HG03039 (cell line): ENCODE results near the gene ARPP21.

Experiments
- ATAC-seq: cut with Tn5 transposase; IDR thresholded peaks from one replicate; pipeline ENCODE4 v1.9.1; 2021; ENCODE audit warnings: mild to moderate bottlenecking, moderate library complexity; ENCODE audit not compliant: unreplicated experiment

ARPP21 gene

DNA sequence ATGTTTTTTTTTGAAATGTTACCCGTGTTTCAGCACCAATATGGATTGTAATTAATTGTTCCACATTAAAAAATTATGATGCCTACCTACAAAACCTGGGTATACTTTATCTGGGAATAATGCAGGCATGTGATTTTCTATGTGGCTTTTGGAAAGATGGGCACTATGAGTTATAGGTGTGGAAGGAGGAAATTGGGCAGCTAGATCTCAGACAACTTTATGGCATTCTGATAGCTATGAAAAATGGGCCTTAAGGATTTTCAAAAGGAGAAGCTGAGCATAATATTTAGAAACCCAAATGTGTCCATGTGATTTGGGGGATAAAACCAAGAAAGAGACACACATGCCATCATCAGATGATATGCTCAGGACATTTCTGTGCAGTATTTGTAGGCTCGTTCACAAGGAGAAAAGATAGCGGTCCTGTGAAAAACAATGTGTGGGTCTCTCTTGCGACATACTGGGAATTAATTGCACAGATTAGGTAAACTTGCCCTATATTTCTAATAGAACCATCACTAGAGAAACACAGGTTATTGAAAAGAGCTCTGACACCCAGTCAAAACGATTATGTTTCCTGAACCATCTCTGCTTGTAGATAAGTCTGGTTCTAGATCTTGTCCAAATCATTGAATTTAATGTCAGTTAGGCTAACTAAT is 35.3 kb downstream of the ARPP21 start:
- ATAC-seq: no peak

DNA sequence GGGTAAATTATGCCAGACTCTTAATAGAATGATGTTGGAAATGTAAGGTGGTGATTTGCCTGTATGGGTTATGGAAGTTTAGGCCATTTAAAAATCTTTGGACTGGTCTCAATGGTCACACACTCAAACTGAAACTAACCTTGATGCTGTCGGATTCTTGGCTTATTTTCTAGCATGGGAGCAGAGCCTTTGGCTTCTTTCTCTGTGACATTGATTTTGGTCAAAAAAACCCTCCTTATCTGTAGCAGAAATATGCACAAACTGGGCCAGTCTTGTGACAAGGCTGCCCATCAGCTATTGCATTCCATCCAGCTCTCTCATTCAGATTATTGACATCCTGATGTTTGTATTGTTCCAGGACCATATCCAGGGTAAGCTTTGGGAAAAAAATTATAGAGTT is 35.9 kb downstream of the ARPP21 start:
- ATAC-seq: no peak

DNA sequence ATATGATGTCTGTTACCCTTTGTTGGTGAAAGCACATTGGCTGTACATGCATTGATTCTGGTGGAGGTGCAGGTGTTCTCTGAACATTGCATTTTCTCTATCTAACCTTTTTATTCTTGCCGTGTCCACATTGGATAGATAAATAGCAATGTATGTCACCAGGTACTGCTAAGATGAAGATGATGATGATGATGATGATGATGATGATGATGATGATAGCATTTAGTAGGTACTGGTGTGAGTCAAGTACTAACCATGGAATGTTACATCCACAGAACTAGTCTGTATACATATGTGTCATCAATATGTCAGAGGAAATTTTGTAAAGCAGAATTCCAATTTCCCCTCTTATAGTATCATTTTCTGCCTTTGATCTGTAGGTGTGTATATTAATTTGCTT is 36.3 kb downstream of the ARPP21 start:
- no peak for ATAC-seq

- no peak for ATAC-seq
Observed at GRCh38 chr3:35677797-35678196, 38.5 kb downstream of the ARPP21 start.

DNA sequence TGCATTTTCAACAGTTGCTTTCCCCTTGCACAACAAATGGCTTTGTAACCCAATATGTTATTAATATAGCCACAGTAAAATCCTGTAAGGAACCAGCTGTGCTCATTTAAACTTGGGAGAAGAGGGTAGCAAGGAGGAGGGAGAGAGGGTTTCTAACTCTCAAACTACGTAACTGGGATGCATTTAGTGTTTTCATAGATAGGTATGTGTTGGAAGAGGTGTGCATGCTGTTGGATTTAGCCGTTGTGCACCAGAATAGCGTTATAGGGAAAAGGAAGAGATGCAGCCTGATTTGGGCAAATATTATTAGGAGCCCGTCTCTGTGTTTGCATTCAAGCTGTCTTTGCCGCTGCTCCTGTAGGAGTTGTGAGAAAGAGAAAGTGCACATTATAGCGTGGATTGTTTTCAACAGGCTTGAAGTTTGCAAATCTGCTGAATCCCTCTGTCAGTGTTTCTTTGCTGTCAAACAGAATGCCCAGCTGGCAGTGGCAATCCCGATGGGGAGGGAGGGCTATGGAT is 39.4 kb downstream of the ARPP21 start:
- ATAC-seq: no peak

GRCh38 chr3:35679409-35680080 is 40.2 kb downstream of the ARPP21 start:
- ATAC-seq: no peak

DNA sequence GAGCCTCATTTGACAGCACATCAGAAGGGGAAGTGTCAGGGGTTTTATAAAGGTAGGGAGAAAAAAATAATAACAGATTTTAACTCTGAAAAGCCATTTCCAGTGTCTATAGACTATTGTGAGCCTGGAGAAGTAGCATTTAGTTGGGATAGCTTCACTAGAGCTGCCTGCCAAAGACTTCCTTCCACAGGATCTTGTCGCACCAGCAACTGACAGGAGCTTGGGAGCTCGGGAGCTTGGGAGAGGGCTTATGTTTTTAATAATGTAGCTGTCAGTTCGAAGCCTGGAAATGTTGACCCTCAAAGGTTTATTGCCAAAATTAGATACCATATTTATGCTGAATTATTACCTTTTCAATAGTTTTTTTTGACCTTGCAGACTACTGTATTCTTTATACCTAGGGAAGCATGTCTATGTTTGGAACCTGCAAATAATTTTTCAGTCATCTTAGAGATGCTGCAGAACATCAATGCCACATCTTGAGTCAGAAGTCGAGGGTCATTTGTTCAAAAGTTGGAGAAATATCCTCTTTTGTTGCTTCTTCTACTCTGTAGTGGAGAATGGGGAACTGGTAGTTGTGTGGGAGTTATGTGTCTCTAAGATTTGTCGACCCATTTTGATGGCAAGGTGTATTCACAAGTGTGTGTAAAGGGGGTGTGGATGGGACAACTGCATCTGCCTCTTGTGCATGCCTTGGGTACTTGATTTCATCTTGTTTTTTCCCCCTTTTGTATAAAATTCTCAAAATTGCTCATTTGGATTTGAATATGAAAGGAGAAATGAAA is 41.7 kb downstream of the ARPP21 start:
- ATAC-seq: no peak

DNA sequence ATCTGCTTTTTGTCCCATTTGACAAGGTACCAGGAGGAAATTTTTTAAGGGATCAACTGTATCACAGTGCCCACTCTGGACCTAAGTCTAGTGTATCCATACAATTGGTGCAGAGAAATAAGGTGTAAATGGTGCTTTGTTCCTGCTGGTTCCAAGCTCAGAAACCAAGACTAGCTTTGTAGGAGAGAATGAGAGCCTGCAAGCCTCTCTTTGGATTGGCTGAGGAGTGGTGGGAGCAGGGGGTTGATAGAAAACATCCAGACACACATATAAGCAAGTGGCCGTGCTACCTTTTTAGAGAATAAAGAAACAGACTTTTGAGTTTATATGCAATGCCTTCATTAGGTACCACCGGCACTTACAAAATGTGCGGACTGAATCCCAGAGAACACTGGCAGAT is 45.8 kb downstream of the ARPP21 start:
- no peak for ATAC-seq

- ATAC-seq: no peak
Observed at GRCh38 chr3:35688826-35689225, 49.5 kb downstream of the ARPP21 start.

- ATAC-seq: no peak
Observed at GRCh38 chr3:35690271-35690670, 50.9 kb downstream of the ARPP21 start.

DNA sequence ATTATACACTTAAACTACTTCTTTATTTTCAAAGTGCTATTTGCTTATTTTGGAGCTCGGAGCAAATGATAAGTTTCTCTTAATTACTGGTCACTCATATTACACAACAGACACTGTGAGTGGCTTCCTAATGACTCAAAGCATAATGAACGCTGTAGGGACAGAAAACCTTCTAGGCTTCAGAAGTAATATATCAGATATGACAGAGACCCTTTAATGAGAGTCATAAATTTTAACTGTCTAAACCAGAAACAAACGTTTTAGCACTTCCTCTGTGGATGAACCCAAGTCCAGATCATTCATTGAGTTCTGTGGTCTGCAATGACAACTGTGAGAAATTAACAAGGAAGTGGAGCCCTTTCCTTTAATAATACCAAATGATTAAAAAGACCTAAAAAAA is 66.6 kb downstream of the ARPP21 start:
- no peak for ATAC-seq

DNA sequence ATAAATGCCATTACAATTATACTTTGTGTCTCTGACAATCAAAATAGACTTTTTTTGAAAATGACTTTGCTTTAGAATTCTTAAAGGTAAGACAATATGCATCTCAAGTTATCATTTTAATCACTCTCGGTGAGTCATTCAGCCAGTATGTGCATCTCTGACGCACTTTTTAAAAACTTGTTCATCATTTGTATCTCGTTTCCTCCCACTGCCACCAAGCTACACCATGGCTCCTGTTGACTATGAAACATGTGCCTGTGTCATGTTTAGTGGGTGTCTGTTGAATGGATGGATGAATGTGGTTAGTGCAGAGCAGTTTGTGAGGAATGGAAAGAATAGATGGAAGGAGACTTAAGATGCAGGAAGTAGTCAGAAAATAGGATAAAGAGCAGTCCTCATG is 68.6 kb downstream of the ARPP21 start:
- ATAC-seq: no peak

- ATAC-seq: no peak
Observed at GRCh38 chr3:35708394-35709271, 69.3 kb downstream of the ARPP21 start.

- ATAC-seq: no peak
Observed at GRCh38 chr3:35709691-35710090, 70.4 kb downstream of the ARPP21 start.

GRCh38 chr3:35710554-35710953 is 71.2 kb downstream of the ARPP21 start:
- ATAC-seq: no peak

DNA sequence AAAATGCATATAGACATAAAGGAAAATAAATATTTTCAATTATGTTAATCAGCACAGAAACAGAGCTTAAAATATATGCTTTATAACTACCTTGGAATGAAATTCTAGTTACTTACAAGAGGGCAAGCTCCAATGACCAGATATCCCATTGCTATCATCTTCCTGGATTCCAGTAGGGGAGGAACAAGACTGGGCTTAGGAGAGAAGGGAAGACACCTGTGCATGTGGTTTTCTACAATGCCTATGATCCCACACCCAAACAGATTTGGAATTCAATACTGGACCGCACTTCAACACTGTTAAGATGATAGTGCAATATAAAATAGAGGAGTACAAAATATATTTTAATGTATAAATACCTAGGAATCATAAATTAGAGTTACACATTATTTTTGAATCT is 79.6 kb downstream of the ARPP21 start:
- no peak for ATAC-seq

GRCh38 chr3:35721628-35722027 is 82.3 kb downstream of the ARPP21 start:
- no peak for ATAC-seq

DNA sequence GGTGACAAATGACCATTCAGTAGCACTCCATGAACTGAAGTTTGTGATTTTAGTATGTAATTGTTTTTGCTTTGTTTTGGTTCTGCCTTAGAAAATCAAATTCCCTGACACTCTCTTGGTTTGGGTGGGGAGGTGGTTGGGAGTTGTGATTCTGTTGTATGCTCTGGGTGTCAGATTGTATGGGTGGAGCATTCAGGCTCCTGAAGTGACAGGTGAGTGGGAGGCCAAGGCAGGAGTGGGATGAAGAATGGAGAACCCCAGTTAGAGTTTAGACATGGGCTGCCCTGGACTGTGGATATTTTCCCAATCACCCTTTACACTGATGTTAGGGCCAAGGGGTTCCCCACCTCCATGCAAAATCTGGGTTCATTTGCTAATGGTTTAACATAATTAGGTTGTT is 83.6 kb downstream of the ARPP21 start:
- ATAC-seq: no peak

DNA sequence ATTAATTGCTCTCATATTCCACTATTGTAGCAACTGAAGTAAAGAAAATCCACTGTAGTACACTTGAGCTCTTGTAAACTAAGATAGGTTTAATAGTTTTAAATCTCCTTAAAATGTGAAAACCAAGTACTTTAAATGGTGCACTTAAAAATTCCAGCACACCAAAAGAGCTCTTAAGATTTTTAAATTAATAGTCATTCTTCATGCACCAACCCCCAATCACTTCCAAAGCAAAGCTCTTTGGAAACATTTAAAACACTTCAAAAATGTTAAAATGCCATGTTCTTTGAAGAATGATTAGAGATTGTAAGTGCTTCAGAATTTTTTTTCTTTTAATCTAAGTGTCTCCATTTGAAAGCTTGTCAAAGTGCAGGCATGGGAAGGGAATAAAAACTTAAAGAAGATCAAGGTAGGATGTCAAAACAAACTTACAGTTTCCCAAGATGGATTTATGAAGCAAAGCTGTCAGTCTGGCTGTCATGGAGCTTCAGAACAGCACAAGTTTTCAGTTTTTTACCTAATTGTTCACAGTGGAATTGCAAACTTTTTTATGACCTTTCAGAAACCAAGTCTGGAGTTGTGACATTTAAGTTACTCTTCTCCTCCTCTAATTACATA is 84.3 kb downstream of the ARPP21 start:
- ATAC-seq: no peak

DNA sequence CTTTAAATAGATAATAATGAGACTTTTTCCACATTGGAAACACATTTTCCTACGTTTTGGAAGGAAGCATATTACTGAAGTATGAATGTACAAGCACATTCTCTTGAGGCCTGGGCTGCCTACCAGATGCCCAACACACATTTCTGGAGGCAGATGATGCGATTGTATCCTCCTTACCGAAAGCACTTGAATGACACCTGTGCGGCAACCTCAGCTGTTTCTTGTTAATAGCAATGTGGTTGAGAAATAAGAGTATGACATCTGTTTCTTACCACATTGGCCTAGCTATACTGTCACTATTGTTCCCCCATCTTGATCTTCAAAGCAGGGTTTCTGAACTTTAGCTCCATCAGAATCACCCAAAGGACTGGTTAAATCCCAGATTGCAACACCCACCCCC is 84.8 kb downstream of the ARPP21 start:
- ATAC-seq: no peak
